Osteoblast (primary cell): ENCODE data around the gene ZBTB7C. TPM values are rescaled to one million over a fixed set of nuclear protein-coding genes. Genes with fewer than 3 reads are reported as not detected.

Experiments
- DNase-seq: peaks from one replicate; pipeline ENCODE4 v3.0.0; 2011; ENCODE audit warnings: low spot score, mixed read lengths; ENCODE audit not compliant: insufficient read length; ENCODE audit errors: missing footprints
- H2AFZ ChIP-seq: 2 replicates; pipeline ENCODE4 v1.6.0; 2011; ENCODE audit warnings: mild to moderate bottlenecking, low read length
- H3K27ac ChIP-seq: 2 replicates; pipeline ENCODE4 v1.5.1; 2011; ENCODE audit warnings: mild to moderate bottlenecking, low read depth, low read length, moderate library complexity
- H3K27me3 ChIP-seq: 2 replicates; pipeline ENCODE4 v1.6.0; 2012; ENCODE audit warnings: mild to moderate bottlenecking, control low read depth, inconsistent platforms, low read length, moderate library complexity; ENCODE audit not compliant: insufficient read depth
- H3K36me3 ChIP-seq: 2 replicates; pipeline ENCODE4 v1.5.1; 2011; ENCODE audit warnings: mild to moderate bottlenecking, low read length, control low read depth, moderate library complexity; ENCODE audit not compliant: insufficient read depth
- H3K4me1 ChIP-seq: 2 replicates; pipeline ENCODE4 v1.5.1; 2011; ENCODE audit warnings: mild to moderate bottlenecking, low read length, control low read depth, moderate library complexity; ENCODE audit not compliant: insufficient read depth
- H3K4me2 ChIP-seq: 2 replicates; pipeline ENCODE4 v1.6.0; 2011; ENCODE audit warnings: mild to moderate bottlenecking, low read length; ENCODE audit not compliant: insufficient read depth
- H3K4me3 ChIP-seq: fragments of 200-600 bp; sonication (generic); 3 replicates; pipeline ENCODE4 v1.5.1; 2012; ENCODE audit warnings: mild to moderate bottlenecking, low read length, inconsistent platforms; ENCODE audit not compliant: insufficient read depth
- H3K79me2 ChIP-seq: 2 replicates; pipeline ENCODE4 v1.6.0; 2012; ENCODE audit warnings: mild to moderate bottlenecking, low read length, control low read depth, inconsistent platforms; ENCODE audit not compliant: insufficient read depth
- H3K9me3 ChIP-seq: 2 replicates; pipeline ENCODE4 v1.5.1; 2011; ENCODE audit warnings: low read depth, low read length, control low read depth
- H4K20me1 ChIP-seq: 2 replicates; pipeline ENCODE4 v1.6.0; 2012; ENCODE audit warnings: mild to moderate bottlenecking, low read length, control low read depth; ENCODE audit not compliant: insufficient read depth
- total RNA-seq: library from RNA; depleted of rRNA; stranded (reverse); fragments of >200 nt; gene quantifications from 2 replicates; pipeline ENCODE4 v1.2.3, GENCODE V29; 2012
- TF ChIP-seq, protein P1 (sequence below): IDR thresholded peaks from 2 replicates; pipeline ENCODE4 v1.5.1; 2011; ENCODE audit warnings: mild to moderate bottlenecking, low read depth, low read length, moderate library complexity; ENCODE audit errors: extremely low read depth

Gene ZBTB7C
- total RNA-seq, 1 donor, result 0.36 TPM

DNA sequence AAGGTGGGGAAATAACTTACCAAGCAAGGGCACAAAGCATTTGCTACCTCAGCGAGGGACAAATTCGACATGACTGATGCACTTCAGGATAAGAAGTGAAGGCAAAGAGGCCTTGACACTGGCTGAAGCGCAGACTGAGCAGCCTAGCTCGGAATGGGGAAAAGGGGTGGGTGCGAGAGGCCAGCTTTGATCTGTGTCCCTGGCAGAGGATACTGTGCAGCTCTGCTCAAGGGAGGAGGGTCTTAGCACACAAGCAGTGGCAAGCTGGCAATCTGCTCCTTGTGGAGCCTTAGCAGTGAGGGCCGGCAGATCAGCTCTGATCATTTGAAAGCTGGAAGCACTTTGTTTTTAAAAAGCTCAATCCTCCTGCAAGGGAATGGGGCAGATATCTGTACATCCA is 222.3 kb downstream of the ZBTB7C start:
- no peak overlapping the region for H2AFZ ChIP-seq
- H3K4me1 ChIP-seq, result no peaks in the 10 kb centered on the region
- no peaks in the 10 kb centered on the region for H4K20me1 ChIP-seq
- no peaks in the 10 kb centered on the region for H3K79me2 ChIP-seq
- no peak for DNase-seq
- H3K36me3 ChIP-seq, result no peaks in the 10 kb centered on the region
- H3K4me2 ChIP-seq, result no peak overlapping the region
- TF ChIP-seq, protein P1, sequence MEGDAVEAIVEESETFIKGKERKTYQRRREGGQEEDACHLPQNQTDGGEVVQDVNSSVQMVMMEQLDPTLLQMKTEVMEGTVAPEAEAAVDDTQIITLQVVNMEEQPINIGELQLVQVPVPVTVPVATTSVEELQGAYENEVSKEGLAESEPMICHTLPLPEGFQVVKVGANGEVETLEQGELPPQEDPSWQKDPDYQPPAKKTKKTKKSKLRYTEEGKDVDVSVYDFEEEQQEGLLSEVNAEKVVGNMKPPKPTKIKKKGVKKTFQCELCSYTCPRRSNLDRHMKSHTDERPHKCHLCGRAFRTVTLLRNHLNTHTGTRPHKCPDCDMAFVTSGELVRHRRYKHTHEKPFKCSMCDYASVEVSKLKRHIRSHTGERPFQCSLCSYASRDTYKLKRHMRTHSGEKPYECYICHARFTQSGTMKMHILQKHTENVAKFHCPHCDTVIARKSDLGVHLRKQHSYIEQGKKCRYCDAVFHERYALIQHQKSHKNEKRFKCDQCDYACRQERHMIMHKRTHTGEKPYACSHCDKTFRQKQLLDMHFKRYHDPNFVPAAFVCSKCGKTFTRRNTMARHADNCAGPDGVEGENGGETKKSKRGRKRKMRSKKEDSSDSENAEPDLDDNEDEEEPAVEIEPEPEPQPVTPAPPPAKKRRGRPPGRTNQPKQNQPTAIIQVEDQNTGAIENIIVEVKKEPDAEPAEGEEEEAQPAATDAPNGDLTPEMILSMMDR, result no peak
- H3K4me3 ChIP-seq, result no peak overlapping the region
- no peaks in the 10 kb centered on the region for H3K9me3 ChIP-seq
- no peak overlapping the region for H3K27ac ChIP-seq
- peaks cover 15% of the 10 kb centered on the region for H3K27me3 ChIP-seq

DNA sequence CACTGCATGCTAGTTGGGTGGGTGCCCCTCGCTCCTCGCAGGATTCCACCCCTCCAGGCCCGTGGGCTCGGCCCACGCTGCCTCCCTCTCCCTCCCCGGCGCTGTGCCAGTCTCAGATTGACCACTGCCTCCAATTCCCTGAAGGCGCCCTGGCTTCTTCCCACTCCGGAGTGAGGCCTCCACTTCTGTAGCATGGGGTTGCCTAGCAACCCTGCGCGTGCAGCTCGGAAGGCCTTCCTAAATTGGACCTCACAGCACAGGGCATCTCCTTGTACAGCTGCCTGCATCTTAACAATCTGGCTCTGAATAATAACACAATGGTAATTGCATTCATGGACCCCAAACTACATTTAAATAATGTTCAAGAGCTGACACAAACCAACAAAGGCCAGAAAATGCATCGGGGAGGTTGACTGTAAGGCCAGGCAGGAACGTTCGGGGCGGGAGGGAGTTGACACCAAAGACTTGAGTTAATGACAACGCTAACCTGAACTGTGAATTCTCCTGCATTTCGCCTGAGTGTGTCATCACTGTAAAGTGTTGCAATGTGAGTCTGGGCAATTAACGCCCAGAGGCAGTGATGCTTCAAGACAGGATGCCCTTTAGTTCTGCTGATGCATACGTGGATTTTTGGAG is 222.9 kb downstream of the ZBTB7C start:
- no peaks in the 10 kb centered on the region for H4K20me1 ChIP-seq
- H3K36me3 ChIP-seq, result no peaks in the 10 kb centered on the region
- TF ChIP-seq, protein P1, result no peak
- no peak overlapping the region for H3K4me2 ChIP-seq
- H3K9me3 ChIP-seq, result no peaks in the 10 kb centered on the region
- no peaks in the 10 kb centered on the region for H3K79me2 ChIP-seq
- H3K4me1 ChIP-seq, result no peaks in the 10 kb centered on the region
- H3K27me3 ChIP-seq, result peaks cover 15% of the 10 kb centered on the region
- no peak overlapping the region for H3K4me3 ChIP-seq
- no peak for DNase-seq
- H2AFZ ChIP-seq, result no peak overlapping the region
- no peak overlapping the region for H3K27ac ChIP-seq

DNA sequence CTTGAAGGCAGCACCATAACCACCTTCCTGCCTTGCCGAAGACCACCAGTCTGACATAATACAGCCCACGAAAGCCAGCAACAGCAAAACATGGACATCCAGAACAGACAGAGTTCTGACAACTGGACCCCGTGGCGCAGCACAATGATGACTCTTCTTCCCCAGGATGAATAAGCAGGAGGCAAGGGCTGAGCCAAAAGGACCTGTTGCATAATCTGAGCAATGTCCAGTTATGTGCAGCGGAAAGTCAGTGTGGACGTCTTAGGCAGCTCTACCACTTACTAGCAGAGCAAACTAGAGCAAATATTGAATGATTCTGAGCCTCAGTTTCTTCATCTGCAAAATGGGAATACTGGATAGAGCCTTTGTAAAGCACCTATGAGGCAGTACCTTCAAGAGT is 225.1 kb downstream of the ZBTB7C start:
- H2AFZ ChIP-seq, result no peak overlapping the region
- H3K27ac ChIP-seq, result no peak overlapping the region
- no peak overlapping the region for H3K4me3 ChIP-seq
- TF ChIP-seq, protein P1, result no peak
- peaks cover 12% of the 10 kb centered on the region for H3K27me3 ChIP-seq
- H3K9me3 ChIP-seq, result no peaks in the 10 kb centered on the region
- no peaks in the 10 kb centered on the region for H3K4me1 ChIP-seq
- no peak overlapping the region for H3K4me2 ChIP-seq
- DNase-seq, result no peak
- H3K36me3 ChIP-seq, result no peaks in the 10 kb centered on the region
- no peaks in the 10 kb centered on the region for H3K79me2 ChIP-seq
- H4K20me1 ChIP-seq, result no peaks in the 10 kb centered on the region

DNA sequence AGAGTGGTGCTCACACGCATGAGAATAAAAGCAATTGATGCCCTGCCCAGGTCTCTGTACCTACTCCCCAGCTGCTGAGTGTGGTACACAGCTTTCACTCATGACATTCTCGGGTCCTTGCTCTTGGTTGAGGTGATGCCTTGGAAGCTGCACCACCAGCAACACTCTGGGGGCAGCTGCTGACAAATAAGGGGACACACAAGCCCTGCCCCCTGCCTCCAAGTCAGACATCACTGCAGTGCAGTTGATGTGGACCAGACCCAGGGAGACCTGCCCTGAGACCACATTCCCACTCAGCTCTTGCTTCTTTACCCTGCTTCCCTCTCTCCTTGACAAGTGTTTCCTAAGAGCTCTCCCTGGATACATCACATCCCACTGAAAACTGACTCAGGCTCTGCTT is 225.6 kb downstream of the ZBTB7C start:
- Histone ChIP-seq H3K4me3 (no peak overlapping the region), H3K36me3 (no peaks in the 10 kb centered on the region), H4K20me1 (no peaks in the 10 kb centered on the region), H3K4me1 (no peaks in the 10 kb centered on the region), H3K4me2 (no peak overlapping the region), H3K27me3 (peaks cover 10% of the 10 kb centered on the region), H3K79me2 (no peaks in the 10 kb centered on the region), H3K9me3 (no peaks in the 10 kb centered on the region), H2AFZ (no peak overlapping the region), H3K27ac (no peak overlapping the region)
- TF ChIP-seq, protein P1, result no peak
- DNase-seq, result no peak
